ENCODE results near the gene ITGA4.

ITGA4 gene

DNA sequence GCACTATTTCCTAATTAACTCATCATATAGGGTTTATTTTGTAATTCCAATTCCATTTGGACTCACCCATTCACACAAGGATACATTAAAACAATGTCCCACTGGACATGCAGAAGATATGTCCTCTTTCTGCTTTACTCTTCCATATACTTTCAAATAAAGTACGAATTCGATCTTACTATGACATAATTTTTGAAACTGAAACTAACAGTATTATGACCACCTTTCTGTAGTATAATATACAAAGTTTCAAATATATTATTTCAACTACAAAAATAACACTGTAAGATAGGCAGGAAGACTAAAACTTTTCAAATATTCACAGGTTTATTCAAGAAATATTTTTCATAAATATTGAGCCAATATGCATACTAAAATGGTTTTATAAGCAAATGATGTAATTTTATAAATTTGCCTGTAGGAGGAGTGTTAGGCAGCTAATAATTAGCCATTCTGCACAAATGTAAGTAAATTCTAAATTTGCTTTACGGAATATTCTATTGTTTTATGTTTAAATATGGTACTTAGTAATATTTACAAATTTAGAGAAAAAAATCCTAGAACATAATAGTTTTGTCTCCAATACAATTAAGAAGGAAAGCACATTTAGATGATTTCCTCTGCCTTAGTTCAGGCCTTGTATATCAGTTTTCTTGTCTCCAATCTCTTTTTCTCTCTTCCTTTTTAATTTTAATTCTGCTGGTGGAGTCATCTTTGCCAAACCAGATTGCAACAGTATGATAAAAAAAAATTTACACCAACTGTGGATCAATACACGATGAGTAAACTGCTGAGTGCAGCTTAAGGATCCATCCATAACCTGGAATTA lies 113.9 kb downstream of the ITGA4 start:
- no peak for DNase-seq (ENCODE audit: low read depth in 2 of 2, low spot score in 1 of 2)

DNA sequence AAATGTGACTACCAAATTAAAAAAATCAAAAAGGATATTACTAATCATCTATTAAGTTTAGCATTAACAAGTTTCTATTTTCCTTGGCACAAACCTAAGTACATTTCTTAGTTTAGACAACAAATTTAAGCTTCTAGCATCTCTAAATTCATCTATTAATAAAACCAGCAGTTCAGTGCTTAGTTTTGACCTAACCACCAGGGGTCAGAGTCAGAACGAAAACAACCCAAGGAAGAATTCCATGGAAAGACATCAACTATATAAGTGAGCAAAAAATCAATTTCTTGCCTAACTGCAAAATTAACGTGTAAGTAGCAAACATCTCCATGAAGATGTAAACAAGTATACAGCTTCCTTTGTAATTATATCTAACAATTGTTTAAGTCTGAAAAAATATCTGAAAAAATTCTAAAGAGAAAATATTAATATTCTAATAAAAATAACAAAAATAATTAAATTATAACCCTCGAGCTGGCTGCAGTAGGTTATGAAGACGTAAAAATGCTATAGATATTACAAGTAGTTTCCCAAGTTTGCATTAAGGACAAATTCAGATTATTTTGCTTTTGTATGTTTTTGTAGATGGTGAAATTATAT lies 116.1 kb downstream of the ITGA4 start:
- no peak for DNase-seq (ENCODE audit: low read depth in 2 of 2, low spot score in 1 of 2)

DNA sequence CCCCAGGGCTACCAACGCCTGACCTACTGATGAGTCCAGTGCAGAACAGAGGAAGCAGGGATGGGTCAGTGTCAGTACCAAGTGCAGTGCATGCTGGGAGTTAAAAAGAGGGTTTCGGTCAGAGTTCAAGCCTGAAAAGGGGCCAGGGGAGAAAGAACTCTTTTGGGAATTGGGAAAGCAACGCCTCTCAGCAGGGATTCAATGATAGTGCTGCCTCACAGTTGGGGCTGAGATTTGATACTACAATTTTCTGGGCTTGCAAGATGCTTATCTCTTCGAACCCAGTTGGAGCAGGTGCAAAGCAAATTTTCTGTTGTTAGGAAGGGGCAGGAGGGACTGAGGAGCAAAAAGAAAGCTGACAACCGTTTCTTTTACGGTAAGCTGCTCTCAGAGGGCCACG lies 117.1 kb downstream of the ITGA4 start:
- no peak for DNase-seq (ENCODE audit: low read depth in 2 of 2, low spot score in 1 of 2)

DNA sequence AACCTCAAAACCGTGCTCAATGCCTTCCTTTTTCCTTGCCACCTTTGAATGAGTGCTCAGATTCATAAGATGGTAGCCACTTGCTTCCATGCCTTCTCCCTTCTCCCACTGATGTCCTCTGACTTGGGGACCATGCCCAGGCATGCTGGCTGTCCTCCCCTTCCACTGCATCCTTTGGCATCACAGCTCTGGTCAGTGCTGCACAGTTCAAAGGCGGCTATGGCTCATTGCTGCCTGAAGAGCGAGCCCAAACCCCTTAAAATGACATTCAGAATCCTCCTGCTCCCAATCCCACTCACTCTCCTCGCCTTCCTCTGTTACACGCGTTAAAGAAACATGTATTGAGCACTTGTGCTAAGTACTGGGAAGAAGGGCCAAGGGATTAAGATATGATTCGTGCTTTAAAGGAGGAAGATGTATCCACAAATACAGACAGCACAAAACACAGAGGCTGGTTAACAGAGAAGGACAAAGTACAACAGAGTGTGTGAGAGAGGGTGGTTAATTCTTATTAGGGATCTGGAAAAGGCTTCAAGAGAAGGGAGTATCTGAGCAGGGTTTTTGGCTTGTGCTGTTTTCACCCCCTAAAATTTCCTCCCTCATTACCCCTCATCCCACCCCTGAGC lies 118.0 kb downstream of the ITGA4 start:
- DNase-seq (ENCODE audit: low read depth in 2 of 2, low spot score in 1 of 2), result no peak

DNA sequence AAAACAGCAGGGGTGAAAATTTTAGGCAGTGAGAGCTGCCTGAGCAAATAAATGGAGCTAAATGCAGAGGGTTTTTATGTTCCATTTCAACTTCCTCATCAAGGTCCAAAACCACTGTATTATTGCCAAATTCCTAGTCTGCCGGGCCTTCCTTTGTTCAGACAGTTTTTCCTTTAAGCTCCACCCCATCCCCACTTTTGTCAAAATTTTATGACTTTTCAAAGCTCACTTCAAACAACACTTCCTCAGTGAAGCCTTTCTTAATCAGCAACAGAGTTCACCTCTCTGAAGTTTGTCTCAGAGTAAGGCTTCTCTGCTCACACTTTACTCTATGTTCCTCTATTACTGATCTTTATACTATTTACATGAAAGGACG lies 118.5 kb downstream of the ITGA4 start:
- no peak for DNase-seq (ENCODE audit: low read depth in 2 of 2, low spot score in 1 of 2)

DNA sequence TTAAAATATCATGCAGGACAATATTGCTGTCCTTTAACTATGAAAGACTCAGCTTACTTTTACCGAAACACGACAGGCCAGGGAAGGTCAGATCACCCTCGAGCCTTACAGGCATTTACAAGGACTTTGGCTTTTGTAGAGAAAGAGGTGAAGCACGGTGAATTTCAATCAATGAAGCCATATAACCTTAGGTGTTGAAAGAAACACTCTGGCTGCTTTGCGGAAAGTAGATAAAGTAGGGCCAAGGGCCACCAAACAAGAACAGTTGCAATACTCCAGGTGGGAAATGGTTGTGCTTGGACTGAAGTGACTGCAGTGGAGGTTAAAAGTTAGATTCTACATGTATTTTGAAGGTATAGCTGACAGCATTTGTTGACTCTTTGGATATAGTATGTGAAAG lies 119.2 kb downstream of the ITGA4 start:
- DNase-seq (ENCODE audit: low read depth in 2 of 2, low spot score in 1 of 2), result no peak

DNA sequence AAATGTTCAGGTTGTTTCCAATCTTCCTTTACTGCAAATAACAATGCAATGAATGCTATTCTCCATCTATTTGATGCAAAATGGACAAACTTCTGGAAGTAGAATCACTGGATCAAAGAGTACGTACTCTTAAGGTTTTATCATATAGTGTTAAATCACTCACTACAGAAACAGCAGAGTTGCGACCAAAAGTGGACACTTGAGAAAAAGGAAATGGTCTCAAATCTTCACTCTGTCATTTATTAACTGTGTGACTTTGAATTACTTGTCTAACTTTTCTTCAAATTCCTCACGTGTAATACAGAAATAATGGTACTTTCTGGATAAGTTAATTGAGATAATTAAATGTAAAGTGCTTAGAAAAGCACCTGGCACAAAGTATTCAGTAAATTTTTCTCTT lies 121.6 kb downstream of the ITGA4 start:
- DNase-seq (ENCODE audit: low read depth in 2 of 2, low spot score in 1 of 2), result no peak

DNA sequence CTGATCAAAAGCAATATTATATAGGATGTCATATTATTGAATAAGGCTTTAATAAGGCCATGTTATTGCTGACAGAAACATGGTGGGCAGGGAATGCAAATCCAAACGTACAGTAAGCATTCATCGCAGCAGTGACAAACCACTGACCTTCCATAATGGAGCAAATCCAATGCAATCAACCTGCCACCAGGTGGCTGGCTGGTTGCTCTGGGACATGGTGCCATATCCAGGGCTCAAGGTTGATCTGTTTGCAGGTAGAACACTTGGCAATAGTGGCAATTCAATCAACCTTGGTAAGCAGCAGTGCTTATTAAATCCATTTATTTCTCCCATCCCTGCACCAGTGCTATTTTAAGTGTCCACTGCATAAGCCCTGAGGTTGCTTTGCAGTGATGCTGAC lies 124.3 kb downstream of the ITGA4 start:
- no peak for DNase-seq (ENCODE audit: low read depth in 2 of 2, low spot score in 1 of 2)

DNA sequence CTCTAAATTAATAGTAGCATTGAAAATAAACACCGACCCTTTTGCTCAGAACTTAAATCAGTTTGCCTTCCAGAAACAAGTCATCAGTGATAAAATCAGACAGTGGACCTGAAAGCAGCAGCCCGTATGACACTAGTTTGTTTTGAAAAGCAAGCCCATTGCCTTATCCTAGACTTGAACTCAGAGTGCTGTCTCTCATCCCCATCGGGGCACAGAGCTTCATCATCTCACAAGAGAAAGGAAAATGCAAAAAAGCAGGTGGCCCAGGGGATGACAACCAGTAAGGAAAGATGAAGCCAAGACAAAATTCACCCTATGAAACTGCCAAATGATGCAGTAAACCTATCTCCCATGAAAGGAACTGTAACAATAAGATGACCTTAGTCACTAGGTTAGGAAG lies 128.5 kb downstream of the ITGA4 start:
- no peak for DNase-seq (ENCODE audit: low read depth in 2 of 2, low spot score in 1 of 2)

All from stimulated activated CD8-positive, alpha-beta memory T cell treated with anti-CD3 and anti-CD28 coated beads, Interleukin-4, amount 100 ng/mL, for 4 hours (primary cell).